Astrocyte of the cerebellum (primary cell): ENCODE data around the gene USP40.
"Not testable (repeated sequence)": the region's sequence is repeated elsewhere in the genome, so short reads cannot be mapped to it uniquely, and the experiment has no call there.

Experiments
- DNase-seq: peaks from one replicate; pipeline ENCODE4 v3.0.0-alpha.2; 2011; ENCODE audit warnings: low read depth
- H3K4me3 ChIP-seq: 2 replicates; pipeline ENCODE4 v1.5.1; 2011; ENCODE audit warnings: mild to moderate bottlenecking, low read depth, low read length, moderate library complexity
- CTCF ChIP-seq: IDR thresholded peaks from 2 replicates; pipeline ENCODE4 v1.5.1; 2012; ENCODE audit warnings: low read length, low read depth, moderate library complexity, mild to moderate bottlenecking; ENCODE audit errors: missing control alignments
- in situ Hi-C: cut with HindIII; loops from 2 replicates; pipeline ENCODE4 v1.10.0; 2017; ENCODE audit warnings: low sequenced_read_pairs

Gene USP40

DNA sequence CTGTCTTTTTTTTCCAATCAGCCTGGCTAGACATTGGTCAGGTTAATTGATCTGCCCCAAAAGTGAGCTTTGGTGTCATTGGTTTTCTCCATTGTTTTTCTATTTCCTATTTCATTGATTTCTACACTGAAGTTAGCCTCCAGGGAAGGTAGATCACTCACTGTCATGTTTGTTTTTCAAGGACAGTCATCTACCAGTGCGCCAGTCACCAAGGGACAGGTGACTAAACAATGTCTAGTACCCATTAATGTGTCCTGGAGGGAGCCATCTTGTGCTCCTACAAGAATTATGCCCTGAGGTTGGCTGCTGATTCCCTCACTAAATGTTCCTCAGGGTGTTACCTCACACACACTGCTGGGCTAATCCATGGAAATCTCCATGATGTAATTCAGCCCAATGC lies 17.6 kb upstream of the USP40 start:
- TF ChIP-seq CTCF = no peak
- DNase-seq = no peak
- H3K4me3 ChIP-seq = no peak overlapping the region
- in situ Hi-C loops = no loop called here

DNA sequence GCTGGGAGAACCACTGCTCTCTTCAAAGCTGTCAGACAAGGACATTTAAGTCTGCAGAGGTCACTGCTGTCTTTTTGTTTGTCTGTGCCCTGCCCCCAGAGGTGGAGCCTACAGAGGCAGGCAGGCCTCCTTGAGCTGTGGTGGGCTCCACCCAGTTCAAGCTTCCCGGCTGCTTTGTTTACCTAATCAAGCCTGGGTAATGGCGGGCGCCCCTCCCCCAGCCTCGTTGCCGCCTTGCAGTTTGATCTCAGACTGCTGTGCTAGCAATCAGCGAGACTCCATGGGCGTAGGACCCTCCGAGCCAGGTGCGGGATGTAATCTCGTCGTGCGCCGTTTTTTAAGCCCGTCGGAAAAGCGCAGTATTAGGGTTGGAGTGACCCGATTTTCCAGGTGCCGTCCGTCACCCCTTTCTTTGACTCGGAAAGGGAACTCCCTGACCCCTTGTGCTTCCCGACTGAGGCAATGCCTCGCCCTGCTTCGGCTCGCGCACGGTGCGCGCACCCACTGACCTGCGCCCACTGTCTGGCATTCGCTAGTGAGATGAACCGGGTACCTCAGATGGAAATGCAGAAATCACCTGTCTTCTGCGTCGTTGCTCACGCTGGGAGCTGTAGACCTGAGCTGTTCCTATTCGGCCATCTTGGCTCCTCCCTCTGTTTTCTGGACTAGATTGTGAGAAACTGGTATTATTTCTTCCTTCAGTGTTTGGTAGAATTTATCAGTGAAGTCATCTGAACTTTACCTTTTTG lies 16.8 kb upstream of the USP40 start:
- DNase-seq, H3K4me3 ChIP-seq, in situ Hi-C loops: not testable (repeated sequence)

DNA sequence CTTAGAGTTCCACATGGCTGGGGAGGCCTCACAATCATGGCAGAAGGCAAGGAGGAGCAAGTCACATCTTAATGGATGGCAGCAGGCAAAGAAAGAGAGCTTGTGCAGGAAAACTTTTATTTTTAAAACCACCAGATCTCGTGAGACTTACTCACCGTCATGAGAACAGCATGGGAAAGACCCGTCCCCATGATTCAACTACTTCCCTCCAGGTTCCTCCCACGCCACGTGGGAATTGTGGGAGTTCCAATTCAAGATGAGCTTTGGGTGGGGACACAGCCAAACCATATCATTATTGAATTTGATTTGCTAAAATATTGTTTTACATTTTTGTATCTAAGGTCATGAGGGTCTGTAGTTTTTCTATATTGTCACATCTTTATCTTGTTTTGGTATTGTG lies 10.8 kb upstream of the USP40 start:
- H3K4me3 ChIP-seq, in situ Hi-C loops, DNase-seq: not testable (repeated sequence)

GRCh38 chr2:233572468-233572867 lies 5.9 kb upstream of the USP40 start:
- no peak overlapping the region for H3K4me3 ChIP-seq
- no peak for DNase-seq
- in situ Hi-C loops = no loop called here

GRCh38 chr2:233571462-233571861 lies 4.9 kb upstream of the USP40 start:
- H3K4me3 ChIP-seq = no peak overlapping the region
- no peak for DNase-seq
- in situ Hi-C loops = no loop called here
- no peak for TF ChIP-seq CTCF

More at GRCh38 chr2:233572468-233572867, 5.9 kb upstream of the USP40 start:
- no peak for TF ChIP-seq CTCF

GRCh38 chr2:233571001-233571400 lies 4.4 kb upstream of the USP40 start:
- DNase-seq = no peak
- H3K4me3 ChIP-seq = no peak overlapping the region
- in situ Hi-C loops = no loop called here
- no peak for TF ChIP-seq CTCF

GRCh38 chr2:233565685-233566140 lies 869 bp downstream of the USP40 start:
- DNase-seq = no peak
- peak overlapping the region; percentile 88 for H3K4me3 ChIP-seq
- no peak for TF ChIP-seq CTCF
- in situ Hi-C loops = no loop called here
